HCT116 (cell line): ENCODE data around the gene STRA8. TPM values are rescaled to one million over a fixed set of nuclear protein-coding genes. Genes with fewer than 3 reads are reported as not detected.

Experiments
- ATAC-seq: fragments of 200-7000 bp; cut with Tn5 transposase; 2 replicates; pipeline ENCODE4 v1.9.1; 2020; ENCODE audit warnings: mild to moderate bottlenecking, moderate library complexity
- BruUV-seq: library from RNA; stranded (reverse); fragments of 400-500 nt; replicated peaks from 2 replicates; lab custom pipeline; 2021; lab: Mats Ljungman, UMichigan
- CTCF ChIA-PET: fragments of 300-600 bp; sonication (Branson Sonifier 250); formaldehyde crosslinking; loops from one replicate; lab custom pipeline; 2021; ENCODE audit warnings: antibody characterized with exemption; lab: Charles Lee
- POLR2A ChIA-PET: fragments of 300-600, 350-600 bp; sonication (Branson Sonifier 250); formaldehyde crosslinking; loops from one replicate; lab custom pipeline; 2021; ENCODE audit warnings: antibody characterized with exemption; lab: Charles Lee
- RAD21 ChIA-PET, 2 experiments: fragments of 300-600 bp; sonication (Branson Sonifier 250); formaldehyde crosslinking; loops; one replicate each; lab custom pipeline; 2023; ENCODE audit warnings: low total read pairs in 2 of 2; ENCODE audit not compliant: uncharacterized antibody in 2 of 2, unreplicated experiment in 2 of 2, low non-redundant PET in 1 of 2; lab: Charles Lee
- DNase-seq: peaks from one replicate; pipeline ENCODE4 v3.0.0-alpha.2; 2010; ENCODE audit warnings: low read depth, low spot score
- H2AFZ ChIP-seq: fragments of 200-600 bp; shearing (Covaris generic), sonication (generic); 2 replicates; pipeline ENCODE4 v1.6.1; 2017; ENCODE audit warnings: low read depth, mixed run types, mixed read lengths, antibody characterized with exemption, low read length; ENCODE audit not compliant: poor library complexity, severe bottlenecking
- H3K27ac ChIP-seq: 2 replicates; pipeline ENCODE4 v1.5.1; 2012; ENCODE audit warnings: low read depth, low read length
- H3K27me3 ChIP-seq: fragments of 200-600 bp; sonication (generic); 2 replicates; pipeline ENCODE4 v1.6.1; 2016; ENCODE audit warnings: mixed run types, low read length, mixed read lengths; ENCODE audit not compliant: insufficient read depth
- H3K36me3 ChIP-seq, 2 experiments: fragments of 200-500 bp in 1 of 2; fragments of 200-600 bp in 1 of 2; sonication (Bioruptor generic) in 1 of 2; sonication (generic) in 1 of 2; 2 replicates each; pipeline versions ENCODE4 v1.5.1 to v1.6.1; 2014 to 2016; ENCODE audit warnings: low read length in 2 of 2, inconsistent platforms in 1 of 2, mixed read lengths in 1 of 2, mixed run types in 1 of 2; ENCODE audit not compliant: insufficient read depth in 2 of 2, control insufficient read depth in 1 of 2
- H3K4me1 ChIP-seq, 2 experiments: fragments of 200-600 bp in 1 of 2; sonication (generic) in 1 of 2; 2 replicates each; pipeline versions ENCODE4 v1.5.1 to v1.6.1; 2012 to 2017; ENCODE audit warnings: low read length in 2 of 2, inconsistent platforms in 1 of 2, mild to moderate bottlenecking in 1 of 2, mixed read lengths in 1 of 2, mixed run types in 1 of 2, moderate library complexity in 1 of 2; ENCODE audit not compliant: insufficient read depth in 2 of 2, control insufficient read depth in 1 of 2
- H3K4me2 ChIP-seq: fragments of 200-600 bp; sonication (generic); 2 replicates; pipeline ENCODE4 v1.6.1; 2017; ENCODE audit warnings: mixed run types, low read length, mixed read lengths
- H3K4me3 ChIP-seq, 2 experiments: fragments of 200-600 bp in 1 of 2; sonication (generic) in 1 of 2; replicated peaks in 1 of 2; 2 replicates each; pipeline ENCODE4 v1.5.1; 2011 to 2016; ENCODE audit warnings: low read length in 2 of 2, control low read depth in 1 of 2, low read depth in 1 of 2, mild to moderate bottlenecking in 1 of 2, mixed read lengths in 1 of 2, mixed run types in 1 of 2
- H3K79me2 ChIP-seq: fragments of 200-600 bp; sonication (generic); 2 replicates; pipeline ENCODE4 v1.6.1; 2017; ENCODE audit warnings: mild to moderate bottlenecking, mixed run types, low read length, moderate library complexity, mixed read lengths; ENCODE audit not compliant: insufficient read depth
- H3K9ac ChIP-seq: fragments of 200-600 bp; sonication (generic); 2 replicates; pipeline ENCODE4 v1.6.1; 2016; ENCODE audit warnings: low read length, mixed read lengths
- H3K9me2 ChIP-seq: fragments of 200-600 bp; sonication (generic), shearing (Covaris generic); 2 replicates; pipeline ENCODE4 v1.6.1; 2017; ENCODE audit warnings: mixed run types, mild to moderate bottlenecking, moderate library complexity; ENCODE audit not compliant: insufficient read depth
- H3K9me3 ChIP-seq, 2 experiments: fragments of 200-500 bp in 1 of 2; fragments of 200-600 bp in 1 of 2; sonication (Bioruptor generic) in 1 of 2; sonication (generic) in 1 of 2; 2 replicates each; pipeline ENCODE4 v1.6.1; 2014 to 2017; ENCODE audit warnings: low read length in 2 of 2, mixed read lengths in 2 of 2, inconsistent platforms in 1 of 2, low read depth in 1 of 2, mild to moderate bottlenecking in 1 of 2, mixed run types in 1 of 2, moderate library complexity in 1 of 2; ENCODE audit not compliant: control insufficient read depth in 1 of 2, insufficient read depth in 1 of 2
- H4K20me1 ChIP-seq: fragments of 200-600 bp; sonication (generic), shearing (Covaris generic); 2 replicates; pipeline ENCODE4 v1.6.1; 2017; ENCODE audit warnings: mixed run types, mild to moderate bottlenecking, moderate library complexity; ENCODE audit not compliant: insufficient read depth
- ATF3 ChIP-seq: IDR thresholded peaks from 2 replicates; pipeline ENCODE4 v1.6.1; 2012
- CBX3 ChIP-seq: IDR thresholded peaks from 2 replicates; pipeline ENCODE4 v1.6.1; 2012; ENCODE audit warnings: low read depth
- CEBPB ChIP-seq: IDR thresholded peaks from 2 replicates; pipeline ENCODE4 v1.6.1; 2012; ENCODE audit warnings: low read depth
- CTCF ChIP-seq, 3 experiments: fragments of 200-600 bp in 1 of 3; sonication (generic) in 1 of 3; IDR thresholded peaks in 2 of 3; conservative IDR thresholded peaks in 1 of 3; 2 replicates each; pipeline ENCODE4 v1.5.1; 2012 to 2017; ENCODE audit warnings: low read depth in 2 of 3, low read length in 2 of 3, antibody characterized with exemption in 1 of 3, borderline replicate concordance in 1 of 3, control low read depth in 1 of 3, mild to moderate bottlenecking in 1 of 3, mixed read lengths in 1 of 3, mixed run types in 1 of 3, moderate library complexity in 1 of 3; ENCODE audit not compliant: insufficient read depth in 1 of 3
- ELF1 ChIP-seq: IDR thresholded peaks from 2 replicates; pipeline ENCODE4 v1.6.1; 2012; ENCODE audit warnings: low read depth, borderline replicate concordance
- EZH2 ChIP-seq: fragments of 200-600 bp; sonication (generic); IDR thresholded peaks from 2 replicates; pipeline ENCODE4 v1.6.1; 2017; ENCODE audit warnings: antibody characterized with exemption, mixed run types
- JUND ChIP-seq: IDR thresholded peaks from 2 replicates; pipeline ENCODE4 v1.6.1; 2012
- MAX ChIP-seq: IDR thresholded peaks from 2 replicates; pipeline ENCODE4 v1.6.1; 2012
- SIN3A ChIP-seq: IDR thresholded peaks from 2 replicates; pipeline ENCODE4 v1.6.1; 2012; ENCODE audit warnings: low read depth
- SRF ChIP-seq: IDR thresholded peaks from 2 replicates; pipeline ENCODE4 v1.6.1; 2012; ENCODE audit warnings: low read depth
- TCF7L2 ChIP-seq: IDR thresholded peaks from 2 replicates; pipeline ENCODE4 v1.7.0; 2011; ENCODE audit warnings: borderline replicate concordance, inconsistent platforms; ENCODE audit not compliant: insufficient read depth, insufficient read length; ENCODE audit errors: extremely low read depth
- ZFX ChIP-seq: fragments of 450-650 bp; IDR thresholded peaks from 2 replicates; pipeline ENCODE4 v1.6.1; 2017
- ZNF274 ChIP-seq: fragments of 200-500 bp; sonication (Bioruptor generic); IDR thresholded peaks from 2 replicates; pipeline ENCODE4 v1.6.1; 2014; ENCODE audit warnings: mild to moderate bottlenecking, low read depth, low read length, inconsistent platforms
- intact Hi-C: fragments of 100-400 bp; cut with micrococcal nuclease; formaldehyde crosslinking; loops from 2 replicates; pipeline ENCODE4 v1.10.0; 2022
- total RNA-seq: library from RNA; stranded (reverse); gene quantifications from one replicate; pipeline ENCODE4 v1.2.1, GENCODE V29; 2021; ENCODE audit not compliant: unreplicated experiment

The STRA8 gene
- total RNA-seq, 1 experiment from 2014 or later = not detected

- Histone ChIP-seq H3K4me3 (no peak overlapping the region), H3K27ac (no peak overlapping the region), H3K9ac (no peak overlapping the region), H2AFZ (no peak overlapping the region), H3K9me2 (no peaks in the 10 kb centered on the region), H3K4me2 (no peak overlapping the region), H3K27me3 (no peaks in the 10 kb centered on the region), H3K4me1 (no peaks in the 10 kb centered on the region), H3K36me3 (no peaks in the 10 kb centered on the region), H4K20me1 (no peaks in the 10 kb centered on the region), H3K9me3 (no peaks in the 10 kb centered on the region), H3K79me2 (no peaks in the 10 kb centered on the region)
- ChIA-PET CTCF (no interaction called here), POLR2A (no interaction called here), RAD21 (no interaction called here)
- DNase-seq (no peak), ATAC-seq (no peak)
- intact Hi-C loops = no loop called here
- TF ChIP-seq ELF1 (no peak), EZH2 (no peak), CTCF (IDR thresholded peaks at IDR 0.05 in 2 of 3, conservative IDR thresholded peaks at IDR 0.05 in 1 of 3; ENCODE audit: borderline replicate concordance in 1 of 3, insufficient read depth in 1 of 3, low read depth in 2 of 3, low read length in 2 of 3) (no peak), ATF3 (no peak), TCF7L2 (no peak), JUND (no peak), SRF (no peak), CBX3 (no peak), ZNF274 (no peak), SIN3A (no peak), CEBPB (no peak), MAX (no peak), ZFX (no peak)
- BruUV-seq = no TSS peak
Observed at GRCh38 chr7:135247746-135248471, 14.3 kb downstream of the STRA8 start.
